HG02885 (cell line): ENCODE data around the gene PPIE.
"Not testable (repeated sequence)": the region's sequence is repeated elsewhere in the genome, so short reads cannot be mapped to it uniquely, and the experiment has no call there.

Source experiments
- ATAC-seq: cut with Tn5 transposase; IDR thresholded peaks from one replicate; pipeline ENCODE4 v1.9.1; 2021; ENCODE audit warnings: mild to moderate bottlenecking; ENCODE audit not compliant: unreplicated experiment, poor library complexity

The PPIE gene

GRCh38 chr1:39755965-39756659 is 17.4 kb downstream of the PPIE start:
- ATAC-seq, result no peak

GRCh38 chr1:39757501-39757900 is 18.8 kb downstream of the PPIE start:
- no peak for ATAC-seq

- no peak for ATAC-seq
Observed at GRCh38 chr1:39758556-39759435, 20.1 kb downstream of the PPIE start.

GRCh38 chr1:39759436-39759726 is 20.7 kb downstream of the PPIE start:
- ATAC-seq, result no peak

- ATAC-seq, result no peak
Observed at GRCh38 chr1:39760074-39761008, 21.7 kb downstream of the PPIE start.

- ATAC-seq, result no peak
Observed at GRCh38 chr1:39761016-39761415, 22.3 kb downstream of the PPIE start.

GRCh38 chr1:39761557-39762260 is 23.0 kb downstream of the PPIE start:
- ATAC-seq, result no peak

- ATAC-seq, result no peak
Observed at GRCh38 chr1:39762550-39763540, 24.2 kb downstream of the PPIE start.

- not testable (repeated sequence) for ATAC-seq
Observed at GRCh38 chr1:39763619-39764374, 25.1 kb downstream of the PPIE start.

- ATAC-seq, result not testable (repeated sequence)
Observed at GRCh38 chr1:39764512-39764911, 25.8 kb downstream of the PPIE start.

- ATAC-seq, result not testable (repeated sequence)
Observed at GRCh38 chr1:39766466-39766865, 27.8 kb downstream of the PPIE start.

- not testable (repeated sequence) for ATAC-seq
Observed at GRCh38 chr1:39769502-39769901, 30.8 kb downstream of the PPIE start.

GRCh38 chr1:39770100-39771021 is 31.7 kb downstream of the PPIE start:
- not testable (repeated sequence) for ATAC-seq

GRCh38 chr1:39771022-39771532 is 32.4 kb downstream of the PPIE start, which contains the start of gene OXCT2:
OXCT2 (minus strand) TSS chr1:39771348; CDS start chr1:39771255, 93 bp downstream.
- not testable (repeated sequence) for ATAC-seq

GRCh38 chr1:39773369-39773979 is 34.8 kb downstream of the PPIE start:
- not testable (repeated sequence) for ATAC-seq

GRCh38 chr1:39775141-39775540 is 36.5 kb downstream of the PPIE start:
- ATAC-seq, result not testable (repeated sequence)
